Measurements from ENCODE around the gene FBXW11.
"Not testable (repeated sequence)": the region's sequence is repeated elsewhere in the genome, so short reads cannot be mapped to it uniquely, and the experiment has no call there.

The FBXW11 gene

DNA sequence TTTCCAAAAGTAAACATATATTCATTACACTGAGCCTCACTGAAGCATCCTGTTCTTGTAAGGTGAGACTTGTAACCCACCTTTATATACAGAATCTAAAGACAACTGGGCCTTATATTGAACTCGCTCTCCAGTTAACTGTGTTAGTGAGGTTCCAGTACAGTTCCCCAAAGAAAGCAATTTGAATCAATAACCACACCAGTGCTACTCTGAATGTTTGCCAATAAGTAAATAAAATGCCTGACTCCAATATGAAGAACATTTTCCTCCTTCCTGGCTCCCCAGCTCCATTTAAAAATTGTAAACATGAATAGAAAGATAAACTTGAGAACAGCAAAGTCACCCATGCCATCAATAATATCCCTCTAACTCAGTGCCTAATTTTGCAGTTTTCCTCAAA, 50.1 kb downstream of the FBXW11 start:
- Mint-ChIP-seq H3K27ac (ENCODE audit: low read depth) (peak overlapping the region; percentile 68), H3K4me1 (peaks cover 49% of the 10 kb centered on the region)

DNA sequence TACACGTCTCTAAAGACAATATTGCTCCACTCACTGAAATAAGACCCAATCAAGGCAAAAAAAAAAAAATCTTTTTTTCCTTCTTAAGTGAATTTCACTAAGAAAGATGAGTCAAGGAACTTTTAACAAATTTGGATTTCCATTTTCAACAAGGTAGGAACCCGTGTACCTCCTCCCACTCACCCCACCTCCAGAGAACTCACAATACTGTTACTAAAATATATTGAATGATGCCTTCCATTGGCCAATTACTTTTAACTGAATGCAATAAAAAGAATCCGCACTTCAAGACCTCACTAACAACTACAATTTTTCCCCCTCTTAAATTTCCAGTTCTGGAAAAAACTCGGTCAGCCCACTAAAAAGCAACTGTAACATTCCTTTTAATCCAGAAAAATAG, 50.7 kb downstream of the FBXW11 start:
- no peak for ATAC-seq (replicated peaks; ENCODE audit: extremely low read depth, poor library complexity, severe bottlenecking)
- Mint-ChIP-seq H3K9me3 (no peaks in the 10 kb centered on the region), H3K4me1 (peaks cover 49% of the 10 kb centered on the region), H3K27ac (ENCODE audit: low read depth) (peak overlapping the region; percentile 68), H3K36me3 (ENCODE audit: insufficient read depth) (peaks cover 1% of the 10 kb centered on the region), H3K4me3 (no peak overlapping the region), H3K27me3 (no peaks in the 10 kb centered on the region)
- DNase-seq (ENCODE audit: low spot score in 2 of 2): no peak

More for the DNA sequence above, 50.1 kb downstream of the FBXW11 start:
- Mint-ChIP-seq H3K27me3 (no peaks in the 10 kb centered on the region), H3K4me3 (no peak overlapping the region), H3K9me3 (no peaks in the 10 kb centered on the region), H3K36me3 (ENCODE audit: insufficient read depth) (peaks cover 3% of the 10 kb centered on the region)
- ATAC-seq (replicated peaks; ENCODE audit: extremely low read depth, poor library complexity, severe bottlenecking) (no peak), DNase-seq (ENCODE audit: low spot score in 2 of 2) (no peak)

DNA sequence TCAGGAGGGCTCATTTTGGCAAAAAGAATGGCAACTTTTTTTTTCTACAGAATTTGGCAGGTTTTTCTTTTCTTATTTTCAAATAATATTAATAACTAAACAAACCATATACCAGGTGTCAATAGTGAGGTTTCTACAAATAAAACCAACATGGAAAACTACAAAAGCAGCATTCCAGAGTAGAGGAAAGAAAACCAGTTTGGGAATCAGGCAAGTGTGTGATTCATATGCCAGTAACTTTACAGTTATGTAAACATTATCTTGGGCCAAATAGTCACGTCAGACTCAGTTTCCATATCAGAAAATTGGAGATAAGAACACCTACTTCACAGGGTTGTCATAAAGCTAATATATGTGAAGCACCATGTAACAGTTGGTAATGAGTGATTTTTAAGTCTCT, 51.7 kb downstream of the FBXW11 start:
- Mint-ChIP-seq H3K36me3 (ENCODE audit: insufficient read depth) (peaks cover 1% of the 10 kb centered on the region), H3K27me3 (no peaks in the 10 kb centered on the region), H3K4me1 (peaks cover 48% of the 10 kb centered on the region), H3K27ac (ENCODE audit: low read depth) (no peak overlapping the region), H3K4me3 (no peak overlapping the region), H3K9me3 (no peaks in the 10 kb centered on the region)
- ATAC-seq (replicated peaks; ENCODE audit: extremely low read depth, poor library complexity, severe bottlenecking) (no peak), DNase-seq (ENCODE audit: low spot score in 2 of 2) (no peak)

DNA sequence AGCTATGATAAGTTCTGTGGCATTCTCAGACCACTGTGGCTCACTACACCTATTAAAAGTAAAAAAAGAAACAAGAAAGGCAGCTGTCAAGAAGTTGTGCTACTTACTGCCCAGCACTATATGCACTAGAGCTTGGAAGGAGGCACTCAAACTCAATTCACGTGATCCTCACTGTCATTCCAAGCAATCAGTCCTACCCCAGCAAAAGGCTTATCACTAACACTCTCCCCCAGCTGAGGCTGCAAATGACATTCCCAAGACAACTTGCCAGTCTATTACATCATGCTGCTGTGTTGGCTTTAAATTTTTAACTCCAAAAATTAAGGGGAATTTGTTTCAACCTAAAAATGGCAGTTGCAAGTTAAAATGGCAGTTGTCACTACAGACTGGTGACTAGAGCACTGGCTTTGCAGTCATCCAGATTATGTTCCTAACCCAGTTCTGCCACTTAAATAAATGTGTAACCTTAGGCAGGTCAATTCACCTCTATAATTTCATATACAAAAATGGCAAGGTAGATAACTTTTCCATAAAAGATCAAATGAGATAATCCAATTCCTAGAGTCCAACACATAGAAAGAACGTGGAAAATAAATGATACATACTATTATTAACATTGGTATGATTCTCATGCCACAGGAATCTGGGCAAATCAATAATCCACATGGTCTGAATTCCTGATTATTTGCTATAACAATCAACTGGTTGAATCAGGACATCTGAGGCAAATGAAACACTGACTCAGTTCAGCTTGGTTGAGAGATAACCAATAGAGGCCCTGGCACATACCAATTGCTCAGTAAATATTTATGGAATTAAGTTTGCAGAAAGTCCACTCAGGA, 52.4 kb downstream of the FBXW11 start:
- H3K27ac Mint-ChIP-seq (ENCODE audit: low read depth): no peak overlapping the region
- H3K4me3 Mint-ChIP-seq: no peak overlapping the region
- ATAC-seq (replicated peaks; ENCODE audit: extremely low read depth, poor library complexity, severe bottlenecking) (no peak), DNase-seq (ENCODE audit: low spot score in 2 of 2) (no peak)
- no peaks in the 10 kb centered on the region for H3K9me3 Mint-ChIP-seq
- peaks cover 53% of the 10 kb centered on the region for H3K4me1 Mint-ChIP-seq
- peaks cover 1% of the 10 kb centered on the region for H3K36me3 Mint-ChIP-seq (ENCODE audit: insufficient read depth)
- H3K27me3 Mint-ChIP-seq: no peaks in the 10 kb centered on the region

DNA sequence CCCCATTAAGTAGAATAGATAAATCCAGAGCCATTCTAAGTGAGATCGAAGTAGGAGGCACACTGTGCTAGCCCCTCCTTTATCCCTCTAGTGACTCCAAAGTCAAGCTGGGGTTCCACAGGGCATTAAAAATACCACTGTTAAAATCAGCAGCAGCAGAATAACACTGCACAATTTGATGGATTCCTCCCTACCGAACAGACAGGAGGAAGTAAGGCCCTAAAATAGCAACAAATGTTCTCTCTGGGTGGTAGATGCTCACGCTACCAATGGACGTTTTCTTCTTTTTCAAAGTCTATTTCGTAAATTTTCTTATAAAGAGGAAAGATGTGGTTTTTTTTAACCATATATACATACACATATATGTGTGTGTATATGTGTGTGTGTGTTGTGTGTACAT, 54.4 kb downstream of the FBXW11 start:
- DNase-seq (ENCODE audit: low spot score in 2 of 2): no peak
- Mint-ChIP-seq H3K36me3 (ENCODE audit: insufficient read depth) (peaks cover 1% of the 10 kb centered on the region), H3K4me1 (peaks cover 37% of the 10 kb centered on the region)

DNA sequence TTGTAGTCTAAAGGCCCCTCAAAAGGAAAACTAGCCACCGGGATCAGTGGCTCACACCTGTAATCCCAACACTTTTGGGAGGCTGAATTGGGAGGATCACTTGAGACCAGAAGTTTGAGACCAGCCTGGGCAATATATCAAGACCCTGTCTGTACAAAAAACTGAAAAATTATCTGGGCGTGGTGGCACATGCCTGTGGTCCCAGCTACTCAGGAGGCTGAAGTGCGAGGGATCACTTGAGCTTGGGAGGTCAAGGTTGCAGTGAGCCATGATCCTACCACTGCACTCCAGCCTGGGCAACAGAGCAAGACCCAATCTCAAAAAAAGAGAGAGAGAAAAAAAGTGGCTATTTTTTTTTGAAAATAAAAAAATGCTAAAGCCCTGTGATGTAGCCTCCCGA, 55.2 kb downstream of the FBXW11 start:
- Mint-ChIP-seq H3K9me3 (no peaks in the 10 kb centered on the region), H3K36me3 (ENCODE audit: insufficient read depth) (peaks cover 1% of the 10 kb centered on the region), H3K4me1 (peaks cover 33% of the 10 kb centered on the region), H3K27ac (ENCODE audit: low read depth) (no peak overlapping the region), H3K4me3 (no peak overlapping the region), H3K27me3 (no peaks in the 10 kb centered on the region)
- DNase-seq (ENCODE audit: low spot score in 2 of 2): no peak
- ATAC-seq (replicated peaks; ENCODE audit: extremely low read depth, poor library complexity, severe bottlenecking): no peak

More for the DNA sequence above, 54.4 kb downstream of the FBXW11 start:
- Mint-ChIP-seq H3K27ac (ENCODE audit: low read depth) (no peak overlapping the region), H3K27me3 (no peaks in the 10 kb centered on the region), H3K4me3 (no peak overlapping the region), H3K9me3 (no peaks in the 10 kb centered on the region)
- ATAC-seq (replicated peaks; ENCODE audit: extremely low read depth, poor library complexity, severe bottlenecking): no peak

DNA sequence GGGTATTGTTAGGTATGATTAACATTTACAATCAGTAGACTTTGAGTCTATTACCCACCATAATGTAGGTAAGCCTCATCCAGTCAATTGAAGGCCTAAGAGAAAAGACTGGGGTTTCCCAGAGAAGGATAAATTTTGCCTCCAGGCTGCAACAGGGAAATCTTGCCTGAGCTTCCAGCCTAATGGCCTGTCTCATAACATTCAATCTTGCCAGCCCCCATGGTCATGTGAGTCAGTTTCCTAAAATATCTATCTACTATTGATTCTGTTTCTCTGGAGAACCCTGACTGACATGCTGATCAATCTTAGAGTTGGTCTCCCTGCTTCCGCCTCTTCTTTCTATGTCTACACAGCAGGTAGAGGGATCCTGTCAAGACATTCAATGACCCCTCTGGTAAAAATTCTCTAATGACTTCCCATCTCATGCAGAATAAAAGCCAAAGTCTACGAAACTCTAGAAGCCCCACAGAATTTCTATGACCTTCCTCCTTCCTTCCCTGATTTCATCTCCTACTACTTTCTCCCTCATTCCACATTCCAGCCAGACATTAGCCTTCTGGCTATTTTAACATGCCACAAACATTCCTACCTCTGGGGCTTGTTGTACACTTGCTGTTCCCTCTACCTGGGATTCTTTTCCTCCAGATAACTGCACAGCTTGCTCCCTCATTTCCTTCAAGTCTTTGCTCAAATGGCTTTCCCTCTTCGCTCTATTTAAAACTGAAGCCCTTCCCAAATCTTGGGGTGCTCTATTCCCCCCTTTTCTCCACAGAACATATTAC, 60.2 kb downstream of the FBXW11 start:
- DNase-seq (ENCODE audit: low spot score in 2 of 2): no peak
- no peak overlapping the region for H3K27ac Mint-ChIP-seq (ENCODE audit: low read depth)
- H3K36me3 Mint-ChIP-seq (ENCODE audit: insufficient read depth): peaks cover 1% of the 10 kb centered on the region
- ATAC-seq (replicated peaks; ENCODE audit: extremely low read depth, poor library complexity, severe bottlenecking): no peak
- peaks cover 41% of the 10 kb centered on the region for H3K4me1 Mint-ChIP-seq
- H3K4me3 Mint-ChIP-seq: no peak overlapping the region
- H3K27me3 Mint-ChIP-seq: no peaks in the 10 kb centered on the region
- H3K9me3 Mint-ChIP-seq: no peaks in the 10 kb centered on the region

DNA sequence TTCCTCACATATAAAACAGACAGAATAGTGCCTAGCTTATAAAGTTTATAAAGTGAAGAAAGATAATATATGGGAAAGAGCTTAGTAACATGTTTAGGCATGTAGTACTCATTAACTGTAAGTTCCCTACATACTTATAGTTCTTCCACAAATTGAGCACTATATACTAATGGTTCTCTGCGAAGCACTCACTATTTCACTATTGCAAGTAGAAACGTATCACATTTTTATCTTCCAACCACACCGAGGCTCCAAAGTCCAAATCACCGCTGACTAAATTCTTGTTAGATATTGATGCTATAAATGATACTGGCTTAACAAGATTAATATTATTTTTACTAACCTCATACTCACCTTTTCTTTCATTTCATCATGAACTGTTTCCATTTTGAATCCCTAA, 61.0 kb downstream of the FBXW11 start:
- Mint-ChIP-seq H3K36me3 (ENCODE audit: insufficient read depth) (peaks cover 1% of the 10 kb centered on the region), H3K27ac (ENCODE audit: low read depth) (no peak overlapping the region), H3K27me3 (no peaks in the 10 kb centered on the region), H3K9me3 (no peaks in the 10 kb centered on the region), H3K4me1 (peaks cover 48% of the 10 kb centered on the region), H3K4me3 (no peak overlapping the region)
- ATAC-seq (replicated peaks; ENCODE audit: extremely low read depth, poor library complexity, severe bottlenecking): no peak
- DNase-seq (ENCODE audit: low spot score in 2 of 2): no peak

DNA sequence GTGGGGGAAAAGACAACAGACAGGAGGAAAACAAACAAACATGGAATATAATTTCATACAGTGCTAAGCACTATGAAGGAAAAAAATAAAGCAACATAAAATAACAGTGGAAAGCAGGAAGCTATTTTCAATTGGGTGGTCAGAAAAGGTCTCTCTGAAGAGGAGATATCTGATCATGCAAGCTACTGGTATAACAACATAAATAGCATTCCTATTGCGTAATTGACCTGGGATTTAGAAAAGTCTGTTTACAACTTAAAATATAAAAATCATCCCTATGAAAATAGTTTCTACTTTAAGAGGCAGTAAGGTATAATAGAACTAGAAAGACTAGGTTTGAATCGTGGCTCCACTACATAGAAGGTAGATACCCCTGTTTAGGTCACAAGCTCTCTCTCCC, 61.4 kb downstream of the FBXW11 start:
- H3K27me3 Mint-ChIP-seq: no peaks in the 10 kb centered on the region
- ATAC-seq (replicated peaks; ENCODE audit: extremely low read depth, poor library complexity, severe bottlenecking) (no peak), DNase-seq (ENCODE audit: low spot score in 2 of 2) (no peak)
- H3K4me3 Mint-ChIP-seq: no peak overlapping the region
- H3K27ac Mint-ChIP-seq (ENCODE audit: low read depth): peak overlapping the region; percentile 9
- H3K36me3 Mint-ChIP-seq (ENCODE audit: insufficient read depth): peaks cover 1% of the 10 kb centered on the region
- H3K9me3 Mint-ChIP-seq: no peaks in the 10 kb centered on the region
- peaks cover 52% of the 10 kb centered on the region for H3K4me1 Mint-ChIP-seq

DNA sequence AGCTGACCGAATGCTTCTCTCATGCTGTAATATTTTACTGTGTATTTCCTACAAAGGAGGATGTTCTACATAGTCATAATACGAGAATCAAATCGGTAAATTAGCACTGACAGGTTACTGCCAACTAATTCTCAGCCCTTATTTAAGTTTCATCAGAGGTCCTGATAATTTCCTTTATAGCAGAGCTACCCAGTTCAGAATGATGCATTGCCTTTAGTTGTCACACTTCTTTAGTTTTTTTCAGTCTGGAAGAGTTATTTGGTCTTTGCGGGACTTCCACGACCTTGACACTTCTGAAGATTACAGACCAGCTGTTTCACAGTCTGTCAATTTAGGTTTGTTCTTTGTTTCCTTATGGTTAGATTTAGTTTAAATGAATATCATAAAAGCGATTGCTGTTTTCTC, 64.3 kb downstream of the FBXW11 start:
- peak; percentile 75 for ATAC-seq (replicated peaks; ENCODE audit: extremely low read depth, poor library complexity, severe bottlenecking)
- H3K4me1 Mint-ChIP-seq: peaks cover 48% of the 10 kb centered on the region

DNA sequence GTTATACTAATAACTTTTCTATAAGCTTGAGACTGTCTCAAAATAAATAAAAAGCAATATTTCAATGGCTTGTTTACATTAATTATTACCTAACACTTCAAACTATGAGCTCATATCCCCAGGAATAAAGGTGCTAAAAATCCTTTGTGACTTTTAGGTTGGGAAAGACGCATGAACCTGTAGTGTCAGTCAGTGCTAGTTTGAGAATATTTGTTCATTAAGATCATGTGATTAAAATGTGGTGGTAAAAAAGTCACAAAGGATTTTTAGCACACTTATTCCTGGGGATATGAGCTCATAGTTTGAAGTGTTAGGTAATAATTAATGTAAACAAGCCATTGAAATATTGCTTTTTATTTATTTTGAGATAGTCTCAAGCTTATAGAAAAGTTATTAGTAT, 64.8 kb downstream of the FBXW11 start:
- not testable (repeated sequence) for H3K9me3 Mint-ChIP-seq; H3K36me3 Mint-ChIP-seq (ENCODE audit: insufficient read depth); DNase-seq (ENCODE audit: low spot score in 2 of 2); H3K4me3 Mint-ChIP-seq; H3K27me3 Mint-ChIP-seq
- peak overlapping the region; percentile 38 for H3K27ac Mint-ChIP-seq (ENCODE audit: low read depth)
- ATAC-seq (replicated peaks; ENCODE audit: extremely low read depth, poor library complexity, severe bottlenecking): peak; percentile 14
- H3K4me1 Mint-ChIP-seq: peaks cover 48% of the 10 kb centered on the region

More for the DNA sequence above, 64.3 kb downstream of the FBXW11 start:
- Mint-ChIP-seq H3K4me3 (peak overlapping the region; percentile 32), H3K27ac (ENCODE audit: low read depth) (peak overlapping the region; percentile 70)
- H3K36me3 Mint-ChIP-seq (ENCODE audit: insufficient read depth); H3K27me3 Mint-ChIP-seq; H3K9me3 Mint-ChIP-seq; DNase-seq (ENCODE audit: low spot score in 2 of 2): not testable (repeated sequence)

DNA sequence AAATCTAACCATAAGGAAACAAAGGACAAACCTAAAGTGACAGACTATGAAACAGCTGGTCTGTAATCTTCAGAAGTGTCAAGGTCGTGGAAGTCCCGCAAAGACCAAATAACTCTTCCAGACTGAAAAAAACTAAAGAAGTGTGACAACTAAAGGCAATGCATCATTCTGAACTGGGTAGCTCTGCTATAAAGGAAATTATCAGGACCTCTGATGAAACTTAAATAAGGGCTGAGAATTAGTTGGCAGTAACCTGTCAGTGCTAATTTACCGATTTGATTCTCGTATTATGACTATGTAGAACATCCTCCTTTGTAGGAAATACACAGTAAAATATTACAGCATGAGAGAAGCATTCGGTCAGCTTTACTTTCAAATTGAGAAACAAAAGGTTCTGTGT, 65.2 kb downstream of the FBXW11 start:
- H3K27me3 Mint-ChIP-seq; H3K36me3 Mint-ChIP-seq (ENCODE audit: insufficient read depth); DNase-seq (ENCODE audit: low spot score in 2 of 2); H3K9me3 Mint-ChIP-seq: not testable (repeated sequence)
- Mint-ChIP-seq H3K27ac (ENCODE audit: low read depth) (peak overlapping the region; percentile 38), H3K4me3 (peak overlapping the region; percentile 25), H3K4me1 (peaks cover 44% of the 10 kb centered on the region)
- ATAC-seq (replicated peaks; ENCODE audit: extremely low read depth, poor library complexity, severe bottlenecking): peak; percentile 66

DNA sequence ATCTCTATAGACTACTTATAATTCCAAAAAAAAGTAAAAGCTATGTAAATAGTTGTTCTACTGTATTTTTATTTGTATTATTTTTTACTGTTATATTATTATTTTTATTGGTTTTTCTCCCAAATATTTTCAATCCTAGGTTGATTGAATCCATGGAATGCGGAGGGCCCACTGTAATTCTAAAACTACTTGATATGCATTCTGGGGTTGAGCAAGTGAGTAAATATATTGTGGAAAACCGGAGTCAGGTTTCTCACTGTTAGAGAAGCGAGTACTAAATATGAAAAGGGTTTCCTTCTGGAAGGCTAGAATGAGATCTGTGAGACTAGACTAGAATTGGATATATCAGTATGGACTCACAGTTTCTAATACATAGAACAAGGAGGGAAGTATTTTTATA, 66.5 kb downstream of the FBXW11 start:
- Mint-ChIP-seq H3K4me3 (no peak overlapping the region), H3K36me3 (ENCODE audit: insufficient read depth) (peaks cover 5% of the 10 kb centered on the region), H3K4me1 (peaks cover 39% of the 10 kb centered on the region), H3K27me3 (no peaks in the 10 kb centered on the region), H3K27ac (ENCODE audit: low read depth) (peak overlapping the region; percentile 39), H3K9me3 (no peaks in the 10 kb centered on the region)
- ATAC-seq (replicated peaks; ENCODE audit: extremely low read depth, poor library complexity, severe bottlenecking) (no peak), DNase-seq (ENCODE audit: low spot score in 2 of 2) (no peak)

Measured in central memory CD8-positive, alpha-beta T cell (primary cell).